Parathyroid adenoma (tissue), 2 donors: Measurements from ENCODE around the gene RSPH6A.

Experiments used
- H2AFZ ChIP-seq: fragments of 300-600 bp; sonication (generic); one replicate; pipeline ENCODE4 v1.7.0; 2017; ENCODE audit warnings: antibody characterized with exemption, mild to moderate bottlenecking
- H3K27ac ChIP-seq: fragments of 300-600 bp; sonication (generic); one replicate; pipeline ENCODE4 v1.7.0; 2017
- H3K27me3 ChIP-seq: fragments of 300-600 bp; sonication (generic); one replicate; pipeline ENCODE4 v1.7.0; 2017; ENCODE audit warnings: low read length; ENCODE audit not compliant: control insufficient read depth, insufficient read depth
- H3K36me3 ChIP-seq: fragments of 300-600 bp; sonication (generic); one replicate; pipeline ENCODE4 v1.7.0; 2017; ENCODE audit warnings: low read length; ENCODE audit not compliant: control insufficient read depth, insufficient read depth
- H3K4me1 ChIP-seq: fragments of 300-600 bp; sonication (generic); one replicate; pipeline ENCODE4 v1.7.0; 2017; ENCODE audit warnings: control low read depth
- H3K4me2 ChIP-seq: fragments of 300-600 bp; sonication (generic); one replicate; pipeline ENCODE4 v1.7.0; 2017; ENCODE audit warnings: low read length
- H3K4me3 ChIP-seq: fragments of 300-600 bp; sonication (generic); one replicate; pipeline ENCODE4 v1.7.0; 2017; ENCODE audit warnings: low read depth, low read length
- H3K79me2 ChIP-seq: fragments of 300-600 bp; sonication (generic); one replicate; pipeline ENCODE4 v1.7.0; 2017; ENCODE audit warnings: control low read depth
- H3K9ac ChIP-seq: fragments of 300-600 bp; sonication (generic); one replicate; pipeline ENCODE4 v1.7.0; 2017; ENCODE audit warnings: mild to moderate bottlenecking
- H3K9me3 ChIP-seq: fragments of 300-600 bp; sonication (generic); one replicate; pipeline ENCODE4 v1.7.0; 2017; ENCODE audit warnings: low read length; ENCODE audit not compliant: control insufficient read depth
- CTCF ChIP-seq: fragments of 300-600 bp; sonication (generic); IDR thresholded peaks from one replicate; pipeline ENCODE4 v1.7.0; 2017; ENCODE audit warnings: antibody characterized with exemption, mild to moderate bottlenecking
- donor health status: primary hyperparathyroidism.

Gene RSPH6A

GRCh38 chr19:45777395-45777961 lies 37.6 kb downstream of the RSPH6A start:
- H3K4me2 ChIP-seq, result no peak overlapping the region
- no peak overlapping the region for H3K9ac ChIP-seq
- H3K27me3 ChIP-seq, result no peaks in the 10 kb centered on the region
- H3K4me3 ChIP-seq, result no peak overlapping the region
- H3K9me3 ChIP-seq, result no peaks in the 10 kb centered on the region
- H3K36me3 ChIP-seq, result no peaks in the 10 kb centered on the region
- peaks cover 2% of the 10 kb centered on the region for H3K79me2 ChIP-seq
- H3K4me1 ChIP-seq, result peaks cover 10% of the 10 kb centered on the region
- TF ChIP-seq CTCF, result no peak
- no peak overlapping the region for H2AFZ ChIP-seq
- no peak overlapping the region for H3K27ac ChIP-seq

GRCh38 chr19:45774765-45775164 lies 40.3 kb downstream of the RSPH6A start:
- Histone ChIP-seq H3K4me2 (no peak overlapping the region), H3K79me2 (no peaks in the 10 kb centered on the region), H3K27me3 (no peaks in the 10 kb centered on the region), H3K4me3 (no peak overlapping the region), H3K36me3 (no peaks in the 10 kb centered on the region), H2AFZ (no peak overlapping the region), H3K9me3 (no peaks in the 10 kb centered on the region), H3K9ac (no peak overlapping the region), H3K27ac (no peak overlapping the region), H3K4me1 (peaks cover 11% of the 10 kb centered on the region)
- no peak for TF ChIP-seq CTCF

- TF ChIP-seq CTCF, result no peak
- Histone ChIP-seq H3K79me2 (no peaks in the 10 kb centered on the region), H2AFZ (no peak overlapping the region), H3K9ac (no peak overlapping the region), H3K4me2 (no peak overlapping the region), H3K27ac (no peak overlapping the region), H3K27me3 (no peaks in the 10 kb centered on the region), H3K4me3 (no peak overlapping the region), H3K4me1 (peaks cover 10% of the 10 kb centered on the region), H3K9me3 (no peaks in the 10 kb centered on the region), H3K36me3 (no peaks in the 10 kb centered on the region)
Observed at GRCh38 chr19:45773384-45773783, 41.7 kb downstream of the RSPH6A start.

- H3K27me3 ChIP-seq, result no peaks in the 10 kb centered on the region
- no peaks in the 10 kb centered on the region for H3K79me2 ChIP-seq
- no peaks in the 10 kb centered on the region for H3K9me3 ChIP-seq
- no peak overlapping the region for H2AFZ ChIP-seq
- H3K9ac ChIP-seq, result no peak overlapping the region
- H3K4me3 ChIP-seq, result no peak overlapping the region
- H3K36me3 ChIP-seq, result no peaks in the 10 kb centered on the region
- TF ChIP-seq CTCF, result no peak
- H3K27ac ChIP-seq, result no peak overlapping the region
- H3K4me1 ChIP-seq, result peaks cover 10% of the 10 kb centered on the region
- H3K4me2 ChIP-seq, result no peak overlapping the region
Observed at GRCh38 chr19:45772912-45773311, 42.2 kb downstream of the RSPH6A start.

GRCh38 chr19:45772130-45772840 lies 42.8 kb downstream of the RSPH6A start:
- H3K9me3 ChIP-seq, result no peaks in the 10 kb centered on the region
- no peak overlapping the region for H2AFZ ChIP-seq
- no peaks in the 10 kb centered on the region for H3K79me2 ChIP-seq
- no peak overlapping the region for H3K27ac ChIP-seq
- no peak overlapping the region for H3K4me3 ChIP-seq
- no peaks in the 10 kb centered on the region for H3K36me3 ChIP-seq
- no peak overlapping the region for H3K9ac ChIP-seq
- H3K27me3 ChIP-seq, result no peaks in the 10 kb centered on the region
- no peak overlapping the region for H3K4me2 ChIP-seq
- H3K4me1 ChIP-seq, result peaks cover 10% of the 10 kb centered on the region
- no peak for TF ChIP-seq CTCF
